Right lung (tissue), 5 donors: ENCODE results near the gene OBSL1. TPM values are rescaled to one million over a fixed set of nuclear protein-coding genes. Genes with fewer than 3 reads are reported as not detected.

Experiments
- DNase-seq, 2 donors: peaks; one replicate each; pipeline ENCODE4 v3.0.0-alpha.2; 2013
- polyA plus RNA-seq, 5 donors: library from polyadenylated mRNA; unstranded; fragments of 120-200 nt; gene quantifications; one replicate each; pipeline versions ENCODE4 v1.2.1 to v1.2.3, GENCODE V29; 2013; ENCODE audit warnings: inconsistent platforms in 1 of 5, low replicate concordance in 1 of 5; ENCODE audit not compliant: insufficient read length in 5 of 5, insufficient read depth in 1 of 5

The OBSL1 gene
- polyA plus RNA-seq, 5 donors, result 102 to 150 (median 139) TPM

GRCh38 chr2:219569041-219569440 is 2.3 kb downstream of the OBSL1 start:
- DNase-seq, result no peak

- no peak for DNase-seq
Observed at GRCh38 chr2:219567791-219568361, 3.5 kb downstream of the OBSL1 start.

GRCh38 chr2:219567131-219567530 is 4.2 kb downstream of the OBSL1 start:
- DNase-seq, result no peak

- DNase-seq, result no peak
Observed at GRCh38 chr2:219566640-219567039, 4.7 kb downstream of the OBSL1 start.

GRCh38 chr2:219565130-219566080 is 5.9 kb downstream of the OBSL1 start:
- DNase-seq, result no peak

- DNase-seq, result no peak
Observed at GRCh38 chr2:219563271-219563928, 7.9 kb downstream of the OBSL1 start.

GRCh38 chr2:219562049-219563020 is 9.0 kb downstream of the OBSL1 start:
- DNase-seq, result no peak

- no peak for DNase-seq
Observed at GRCh38 chr2:219561179-219562048, 9.9 kb downstream of the OBSL1 start.

GRCh38 chr2:219560893-219561178 is 10.5 kb downstream of the OBSL1 start:
- DNase-seq, result no peak

- DNase-seq, result no peak
Observed at GRCh38 chr2:219560037-219560892, 11.1 kb downstream of the OBSL1 start.

- no peak for DNase-seq
Observed at GRCh38 chr2:219559156-219559915, 12.0 kb downstream of the OBSL1 start.

GRCh38 chr2:219557791-219558785 is 13.3 kb downstream of the OBSL1 start:
- DNase-seq, result no peak

- DNase-seq, result no peak
Observed at GRCh38 chr2:219557320-219557719, 14.0 kb downstream of the OBSL1 start.

GRCh38 chr2:219556413-219556812 is 14.9 kb downstream of the OBSL1 start:
- no peak for DNase-seq

GRCh38 chr2:219555956-219556355 is 15.4 kb downstream of the OBSL1 start:
- no peak for DNase-seq

GRCh38 chr2:219554350-219554749 is 17.0 kb downstream of the OBSL1 start:
- DNase-seq, result no peak

- DNase-seq, result no peak
Observed at GRCh38 chr2:219553463-219553963, 17.8 kb downstream of the OBSL1 start.

GRCh38 chr2:219553168-219553417 is 18.2 kb downstream of the OBSL1 start:
- DNase-seq, result no peak
